Stimulated activated CD4-positive, alpha-beta T cell treated with anti-CD3 and anti-CD28 coated beads, Interleukin-2, amount 100 ng/mL, for 4 hours (primary cell): ENCODE measurements around the gene ZFX.

Experiments
- DNase-seq: peaks from one replicate; pipeline ENCODE4 v3.0.0-alpha.2; 2020; ENCODE audit warnings: low read depth

ZFX gene

GRCh38 chrX:24241822-24242648 is 92.5 kb downstream of the ZFX start:
- no peak for DNase-seq

GRCh38 chrX:24242649-24243175 is 93.2 kb downstream of the ZFX start:
- no peak for DNase-seq

DNA sequence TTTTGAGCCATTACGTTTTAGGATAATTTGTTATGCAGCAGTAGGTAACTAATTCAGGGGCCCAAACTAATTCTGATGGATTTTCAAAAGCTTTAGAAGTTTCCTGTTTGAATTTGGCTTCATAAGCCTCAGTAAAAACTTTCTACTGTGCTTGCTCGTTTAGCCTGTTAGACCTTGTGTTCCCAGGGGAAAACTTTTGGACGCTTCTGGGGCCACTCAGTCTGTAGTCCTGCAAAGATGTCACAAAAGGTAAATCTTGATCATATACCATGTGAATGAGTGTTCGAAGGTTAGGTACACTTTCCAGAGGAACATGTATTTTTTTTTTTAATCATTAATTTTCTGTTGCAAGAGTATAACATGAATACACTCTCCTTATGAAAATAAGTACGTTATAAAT is 93.7 kb downstream of the ZFX start:
- no peak for DNase-seq

DNA sequence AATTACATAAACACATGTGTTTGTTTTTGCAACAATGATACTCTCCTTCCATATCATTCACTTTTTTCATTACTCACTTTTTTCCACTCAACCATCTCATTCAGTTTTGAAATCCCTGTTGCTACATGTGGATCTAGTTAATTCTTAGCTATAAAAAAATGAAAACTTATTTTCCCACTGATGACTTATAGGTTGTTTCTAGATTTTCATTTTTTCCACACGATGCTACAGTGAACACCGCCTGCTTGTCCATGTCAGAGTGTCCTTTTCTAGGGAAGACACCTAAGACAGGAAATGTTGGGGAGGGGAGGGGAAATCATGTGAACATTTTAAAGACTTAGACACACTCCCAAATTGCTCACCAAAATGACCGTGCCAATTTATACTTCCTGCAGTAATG is 94.2 kb downstream of the ZFX start:
- no peak for DNase-seq

DNA sequence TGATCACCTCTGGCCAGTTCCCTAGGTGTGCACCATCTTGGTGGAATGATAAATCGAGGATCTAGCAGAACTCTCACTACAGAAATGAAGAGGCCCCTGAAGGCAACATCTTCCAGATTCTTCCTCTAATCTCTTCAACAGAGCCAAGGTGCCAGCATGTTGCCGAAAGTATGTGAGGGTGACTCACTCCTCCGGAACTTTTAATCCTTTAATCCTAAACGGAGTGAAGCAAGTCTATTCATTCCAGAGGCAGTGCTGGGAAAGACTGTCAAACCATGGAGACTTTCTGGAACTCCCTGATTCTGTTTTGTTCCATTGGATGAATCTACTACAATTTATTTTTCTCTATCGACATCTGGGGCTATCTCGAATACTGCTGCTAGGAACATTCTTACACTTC is 95.7 kb downstream of the ZFX start:
- no peak for DNase-seq

GRCh38 chrX:24248042-24248441 is 98.5 kb downstream of the ZFX start:
- no peak for DNase-seq

GRCh38 chrX:24253030-24253429 is 103.5 kb downstream of the ZFX start:
- no peak for DNase-seq

DNA sequence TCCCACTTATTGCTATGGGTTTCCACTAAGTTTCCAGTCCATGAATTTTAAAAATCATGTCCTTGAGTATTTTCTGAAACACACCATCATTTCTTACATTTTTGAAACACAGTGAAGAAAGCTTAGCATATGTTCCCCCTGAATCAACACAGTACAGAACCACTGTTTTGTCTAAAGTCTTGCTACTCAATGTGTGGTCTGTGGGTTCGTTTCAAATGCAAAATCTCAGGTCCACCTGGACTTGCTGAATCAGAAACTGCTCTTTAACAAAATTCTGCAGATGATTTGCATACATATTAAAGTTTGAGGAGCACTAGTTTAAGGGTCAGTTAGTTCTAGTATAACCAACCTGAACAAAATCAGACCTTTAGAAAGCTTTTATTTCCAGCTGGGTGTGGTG is 103.9 kb downstream of the ZFX start:
- DNase-seq, result no peak

GRCh38 chrX:24257011-24257410 is 107.5 kb downstream of the ZFX start:
- DNase-seq, result no peak

DNA sequence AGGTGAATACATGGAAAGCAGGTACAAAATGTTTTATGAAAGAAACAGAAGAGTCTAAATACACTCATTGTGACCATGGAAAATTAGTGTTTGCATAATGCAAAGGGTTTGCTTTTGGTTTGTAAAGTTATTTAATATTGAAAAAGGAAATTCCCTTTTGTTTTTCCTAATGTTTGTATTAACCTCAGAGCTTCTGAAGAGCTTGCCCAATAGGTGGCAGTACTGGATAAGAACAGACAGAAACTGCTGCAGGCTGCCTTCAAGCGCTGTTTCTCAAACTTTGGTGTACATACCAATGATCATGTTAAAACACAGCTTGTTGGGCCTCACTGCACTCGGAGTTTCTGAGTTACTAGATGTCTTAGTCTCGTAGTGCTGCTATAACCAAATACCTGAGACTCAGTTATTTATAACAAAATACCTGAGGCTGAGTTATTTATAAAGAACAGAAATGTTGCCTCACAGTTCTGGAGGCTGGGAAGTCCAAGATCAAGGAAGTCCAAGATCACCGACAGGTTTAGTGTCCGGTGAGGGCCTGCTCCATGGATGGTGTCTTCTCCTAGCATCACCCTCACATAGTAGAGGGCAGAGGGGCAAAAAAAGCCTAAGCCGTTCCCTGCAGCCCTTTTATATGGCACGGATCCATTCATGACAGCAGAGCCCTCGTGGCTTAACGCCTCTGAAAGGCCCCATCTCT is 110.2 kb downstream of the ZFX start:
- DNase-seq, result no peak

GRCh38 chrX:24260842-24261550 is 111.5 kb downstream of the ZFX start:
- DNase-seq, result no peak

GRCh38 chrX:24262309-24262708 is 112.8 kb downstream of the ZFX start:
- DNase-seq, result no peak

DNA sequence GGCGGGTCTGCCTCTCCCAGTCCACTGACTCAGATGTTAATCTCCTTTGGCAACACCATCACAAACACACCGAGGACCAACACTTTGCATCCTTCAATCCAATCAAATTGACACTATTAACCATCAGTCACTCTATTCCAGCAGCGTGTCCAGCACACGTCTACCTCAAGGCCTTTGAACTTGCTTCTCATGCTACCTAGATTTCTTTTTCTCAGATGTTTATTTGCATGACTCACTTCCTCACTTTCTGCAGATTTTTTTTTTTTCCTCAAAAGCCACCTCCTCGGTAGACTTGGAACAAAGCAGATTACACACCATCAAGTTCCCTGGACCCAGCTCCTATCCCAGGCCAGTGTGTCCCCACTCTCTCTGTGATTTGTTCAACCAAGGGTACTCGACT is 114.9 kb downstream of the ZFX start:
- no peak for DNase-seq
